Lower leg skin (tissue), 4 donors: ENCODE results near the gene TLE4. TPM values are rescaled to one million over a fixed set of nuclear protein-coding genes. Genes with fewer than 3 reads are reported as not detected.

Source experiments
- DNase-seq, 2 donors: peaks; one replicate each; pipeline ENCODE4 v3.0.0-alpha.2; 2019; ENCODE audit warnings: low spot score in 2 of 2
- H3K4me3 ChIP-seq: fragments of 200-600 bp; sonication (generic); 2 replicates; pipeline ENCODE4 v1.5.1; 2017; ENCODE audit warnings: mild to moderate bottlenecking, low read depth; ENCODE audit not compliant: poor library complexity, severe bottlenecking
- POLR2A ChIP-seq, 2 donors: fragments of 450-650 bp; IDR thresholded peaks; one replicate each; pipeline ENCODE4 v1.6.1; 2016 to 2017; ENCODE audit warnings: antibody characterized with exemption in 2 of 2, mild to moderate bottlenecking in 1 of 2, moderate library complexity in 1 of 2
- WGBS, 2 donors: methylation state at CpG; one replicate each; pipeline ENCODE4 v1.1.5; 2018; 5-methylcytosine and 5-hydroxymethylcytosine counted together
- intact Hi-C: fragments of 100-400 bp; cut with DNase I; formaldehyde crosslinking; loops from one replicate; pipeline ENCODE4 v1.15.0; 2023; ENCODE audit warnings: low total_unique reads
- total RNA-seq, 4 donors: library from RNA; depleted of rRNA; stranded (reverse); fragments of >200 nt; gene quantifications; one replicate each; pipeline ENCODE4 v1.1.0, GENCODE V29; 2016
- TF ChIP-seq, protein P1 (sequence below), 3 donors: fragments of 450-650 bp; IDR thresholded peaks; one replicate each; pipeline ENCODE4 v1.5.1; 2016; ENCODE audit warnings: antibody characterized with exemption in 3 of 3, mild to moderate bottlenecking in 3 of 3, moderate library complexity in 2 of 3

The TLE4 gene
- total RNA-seq, 4 donors from 2014 or later = 46.8 to 97.9 (median 54.1) TPM

DNA sequence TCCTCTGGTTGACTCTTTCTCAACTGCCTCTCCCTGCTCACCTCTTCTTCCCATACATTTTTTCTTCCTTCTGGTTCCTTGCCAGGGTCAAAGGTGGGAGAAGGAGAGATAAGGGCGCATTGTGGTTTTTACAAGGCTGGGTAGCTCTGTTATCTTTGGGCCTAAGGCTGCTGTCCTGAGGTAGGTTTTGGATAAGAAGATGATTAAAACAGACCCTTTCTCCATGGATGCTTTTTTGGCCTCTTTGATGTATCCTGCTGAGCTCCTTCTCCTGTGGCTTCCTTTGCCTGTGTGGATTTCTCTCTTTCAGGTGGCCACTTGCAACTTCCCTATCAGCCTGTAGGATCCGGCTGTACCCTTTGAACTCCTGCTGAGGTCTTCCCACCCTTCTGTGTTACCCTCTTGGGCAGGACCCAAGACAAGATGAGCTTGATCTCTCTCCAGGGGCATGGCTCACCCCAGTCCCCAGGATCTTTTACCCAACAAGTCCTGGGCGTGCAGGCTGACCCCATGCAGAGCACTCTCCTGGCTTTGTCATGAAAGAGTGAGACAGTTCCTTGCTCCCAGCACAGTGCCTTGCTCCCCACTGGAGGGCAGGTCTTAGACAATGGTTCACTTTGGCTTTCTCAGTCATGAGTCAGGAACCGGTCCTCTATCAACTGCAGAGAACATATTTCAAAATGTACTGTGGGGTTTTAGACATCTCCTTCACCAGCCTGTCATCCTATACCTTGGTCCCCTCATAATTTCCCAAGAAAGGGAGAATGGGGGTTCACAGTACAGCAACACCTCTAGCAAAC lies 197.9 kb downstream of the TLE4 start:
- 80 to 91% methylated on average over 4 of the region's 4 CpGs for WGBS, 2 donors
- H3K4me3 ChIP-seq = no peak overlapping the region
- intact Hi-C loops = no loop called here
- DNase-seq = no peak
- TF ChIP-seq, protein P1, sequence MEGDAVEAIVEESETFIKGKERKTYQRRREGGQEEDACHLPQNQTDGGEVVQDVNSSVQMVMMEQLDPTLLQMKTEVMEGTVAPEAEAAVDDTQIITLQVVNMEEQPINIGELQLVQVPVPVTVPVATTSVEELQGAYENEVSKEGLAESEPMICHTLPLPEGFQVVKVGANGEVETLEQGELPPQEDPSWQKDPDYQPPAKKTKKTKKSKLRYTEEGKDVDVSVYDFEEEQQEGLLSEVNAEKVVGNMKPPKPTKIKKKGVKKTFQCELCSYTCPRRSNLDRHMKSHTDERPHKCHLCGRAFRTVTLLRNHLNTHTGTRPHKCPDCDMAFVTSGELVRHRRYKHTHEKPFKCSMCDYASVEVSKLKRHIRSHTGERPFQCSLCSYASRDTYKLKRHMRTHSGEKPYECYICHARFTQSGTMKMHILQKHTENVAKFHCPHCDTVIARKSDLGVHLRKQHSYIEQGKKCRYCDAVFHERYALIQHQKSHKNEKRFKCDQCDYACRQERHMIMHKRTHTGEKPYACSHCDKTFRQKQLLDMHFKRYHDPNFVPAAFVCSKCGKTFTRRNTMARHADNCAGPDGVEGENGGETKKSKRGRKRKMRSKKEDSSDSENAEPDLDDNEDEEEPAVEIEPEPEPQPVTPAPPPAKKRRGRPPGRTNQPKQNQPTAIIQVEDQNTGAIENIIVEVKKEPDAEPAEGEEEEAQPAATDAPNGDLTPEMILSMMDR (IDR thresholded peaks at IDR 0.05) = no peak
- TF ChIP-seq POLR2A (IDR thresholded peaks at IDR 0.05) = no peak

DNA sequence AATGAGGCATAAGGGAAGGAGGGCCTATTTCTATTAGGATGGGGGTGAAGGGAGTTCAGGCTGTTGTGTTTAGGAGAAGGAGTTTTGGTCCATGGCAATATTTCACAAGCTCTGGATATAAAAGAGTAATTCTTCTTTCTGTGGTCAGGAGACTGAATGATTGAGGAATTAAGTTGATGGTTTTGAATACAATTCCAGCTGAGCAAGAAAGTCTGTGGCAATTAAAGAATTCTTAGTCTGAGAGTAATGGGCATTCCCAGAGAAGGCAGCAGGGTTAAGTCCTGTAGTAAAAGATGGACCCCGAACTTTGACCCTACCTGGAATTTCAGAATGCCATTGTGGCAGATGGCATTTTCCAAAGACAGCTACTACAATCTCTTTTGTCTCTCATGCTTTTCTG lies 202.6 kb downstream of the TLE4 start:
- 91 to 92% methylated on average over 1 of the region's 1 CpG for WGBS, 2 donors
- intact Hi-C loops = no loop called here
- H3K4me3 ChIP-seq = no peak overlapping the region

More for the DNA sequence above, 202.6 kb downstream of the TLE4 start:
- DNase-seq = no peak
- TF ChIP-seq, protein P1 (IDR thresholded peaks at IDR 0.05) = no peak
- TF ChIP-seq POLR2A (IDR thresholded peaks at IDR 0.05) = no peak
